Fibroblast of skin of right quadriceps (primary cell): ENCODE results near the gene RPS6KC1.
A peak's percentile ranks its signal among the peaks of the same experiment; 100 is the strongest.
"Not testable (repeated sequence)": the region's sequence is repeated elsewhere in the genome, so short reads cannot be mapped to it uniquely, and the experiment has no call there.

Source experiments
- DNase-seq: peaks from one replicate; pipeline ENCODE4 v3.0.0-alpha.2; 2013

The RPS6KC1 gene

GRCh38 chr1:213051127-213051880 is at the start of gene RPS6KC1:
Gene RPS6KC1, plus strand, starts transcription at chr1:213051241. Its CDS starts 164 bp downstream, at chr1:213051405.
- DNase-seq, result peak; percentile 82

- DNase-seq, result no peak
Measured at GRCh38 chr1:213003256-213003655, 47.8 kb upstream of the RPS6KC1 start.

DNA sequence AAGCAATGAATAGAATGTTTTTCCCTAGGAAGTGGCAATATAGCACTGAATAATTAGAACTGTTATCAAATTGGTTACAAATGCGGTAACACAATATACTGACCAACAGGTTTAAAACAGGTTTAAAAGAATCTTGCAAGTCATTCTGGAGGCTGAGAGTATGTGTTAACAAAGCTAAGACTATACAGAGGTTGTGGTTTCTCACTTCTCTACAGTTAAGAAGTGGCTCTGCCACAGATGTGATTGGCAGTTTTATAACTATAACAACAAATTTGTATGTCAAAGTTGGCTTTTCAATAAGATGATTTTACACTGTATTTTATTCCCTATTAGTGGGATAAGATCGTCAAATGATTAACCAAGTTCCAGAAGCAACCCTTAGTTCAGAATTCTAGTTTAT is 42.5 kb upstream of the RPS6KC1 start:
- DNase-seq, result no peak

GRCh38 chr1:213014642-213015041 is 36.4 kb upstream of the RPS6KC1 start:
- peak; percentile 20 for DNase-seq

GRCh38 chr1:213015099-213016050 is 35.7 kb upstream of the RPS6KC1 start, which contains the start of gene ANGEL2:
Gene ANGEL2, minus strand, starts transcription at chr1:213015867. Its CDS starts 196 bp downstream, at chr1:213015671.
- DNase-seq, result peak; percentile 97

GRCh38 chr1:213017447-213018273 is 33.4 kb upstream of the RPS6KC1 start:
- DNase-seq, result no peak

DNA sequence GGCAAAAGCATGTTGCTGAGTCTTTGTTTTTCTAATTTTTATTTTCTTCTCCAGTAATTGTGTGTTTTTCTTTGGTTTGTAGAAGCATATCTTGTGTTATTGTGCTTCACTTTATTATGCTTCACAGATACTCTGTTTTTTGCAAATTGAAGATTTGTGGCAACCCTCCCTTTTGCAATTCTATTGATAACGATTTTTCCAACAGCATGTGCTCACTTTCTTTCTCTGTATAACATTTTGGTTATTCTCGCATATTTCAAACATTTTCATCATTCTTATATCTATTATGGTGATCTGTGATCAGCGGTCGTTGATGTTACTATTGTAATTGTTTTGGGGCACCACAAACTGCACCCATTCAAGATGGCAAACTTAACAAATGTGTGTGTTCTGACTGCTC is 31.6 kb upstream of the RPS6KC1 start:
- DNase-seq, result no peak

DNA sequence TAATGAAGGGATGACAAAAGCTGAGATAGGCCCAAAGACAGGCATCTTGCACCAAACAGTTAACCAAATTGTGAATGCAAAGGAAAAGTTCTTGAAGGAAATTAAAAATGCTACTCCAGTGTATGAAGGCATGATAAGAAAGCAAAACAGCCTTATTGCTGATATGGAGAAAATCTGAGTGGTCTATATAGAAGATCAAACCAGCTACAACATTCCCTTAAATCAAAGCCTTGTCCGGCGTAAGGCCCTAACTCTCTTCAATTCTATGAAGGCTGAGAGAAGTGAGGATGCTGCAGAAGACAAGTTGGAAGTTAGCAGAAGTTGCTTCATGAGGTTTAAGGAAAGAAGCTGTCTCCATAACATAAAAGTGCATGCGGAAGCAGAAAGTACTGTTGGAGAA is 31.0 kb upstream of the RPS6KC1 start:
- DNase-seq, result no peak

GRCh38 chr1:213027024-213027423 is 24.0 kb upstream of the RPS6KC1 start:
- DNase-seq, result not testable (repeated sequence)

- no peak for DNase-seq
Measured at GRCh38 chr1:213032651-213033050, 18.4 kb upstream of the RPS6KC1 start.

DNA sequence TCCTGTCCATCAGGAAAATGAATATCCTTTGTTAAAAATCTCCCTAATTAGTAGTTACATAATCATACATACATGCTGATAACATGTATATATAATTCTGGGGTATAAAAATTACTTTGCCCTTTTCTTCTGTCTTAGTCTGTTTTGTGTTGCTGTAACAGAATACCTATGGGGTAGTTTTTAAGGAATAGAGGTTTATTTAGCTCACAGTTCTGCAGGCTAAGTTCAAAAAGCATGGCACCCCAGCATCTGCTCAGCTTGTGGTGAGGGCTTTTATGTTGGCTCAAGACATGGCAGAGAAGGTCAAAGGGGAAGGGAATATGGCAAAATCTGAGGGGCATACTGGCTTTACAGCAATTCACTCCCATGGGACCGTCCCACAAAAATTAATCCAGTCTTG is 16.3 kb upstream of the RPS6KC1 start:
- DNase-seq, result no peak

- DNase-seq, result no peak
Measured at GRCh38 chr1:213035573-213035972, 15.5 kb upstream of the RPS6KC1 start.

DNA sequence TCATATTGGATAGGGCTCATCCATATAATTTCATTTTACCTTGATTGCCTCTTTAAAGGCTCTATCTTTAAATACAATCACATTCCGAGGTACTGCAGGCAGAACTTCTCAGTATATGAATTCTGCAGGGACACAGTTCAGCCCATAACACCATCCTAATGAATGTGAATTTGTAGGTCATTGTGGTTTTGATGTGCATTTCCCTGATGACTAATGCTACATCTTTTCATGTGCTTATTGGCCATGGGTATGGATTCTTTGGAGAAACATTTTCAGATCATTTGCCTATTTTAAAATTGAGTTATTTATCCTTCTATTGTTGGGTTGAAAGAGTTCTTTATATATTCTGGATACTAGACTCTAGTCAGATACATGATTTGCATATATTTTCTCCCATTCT is 9.6 kb upstream of the RPS6KC1 start:
- DNase-seq, result peak; percentile 69

DNA sequence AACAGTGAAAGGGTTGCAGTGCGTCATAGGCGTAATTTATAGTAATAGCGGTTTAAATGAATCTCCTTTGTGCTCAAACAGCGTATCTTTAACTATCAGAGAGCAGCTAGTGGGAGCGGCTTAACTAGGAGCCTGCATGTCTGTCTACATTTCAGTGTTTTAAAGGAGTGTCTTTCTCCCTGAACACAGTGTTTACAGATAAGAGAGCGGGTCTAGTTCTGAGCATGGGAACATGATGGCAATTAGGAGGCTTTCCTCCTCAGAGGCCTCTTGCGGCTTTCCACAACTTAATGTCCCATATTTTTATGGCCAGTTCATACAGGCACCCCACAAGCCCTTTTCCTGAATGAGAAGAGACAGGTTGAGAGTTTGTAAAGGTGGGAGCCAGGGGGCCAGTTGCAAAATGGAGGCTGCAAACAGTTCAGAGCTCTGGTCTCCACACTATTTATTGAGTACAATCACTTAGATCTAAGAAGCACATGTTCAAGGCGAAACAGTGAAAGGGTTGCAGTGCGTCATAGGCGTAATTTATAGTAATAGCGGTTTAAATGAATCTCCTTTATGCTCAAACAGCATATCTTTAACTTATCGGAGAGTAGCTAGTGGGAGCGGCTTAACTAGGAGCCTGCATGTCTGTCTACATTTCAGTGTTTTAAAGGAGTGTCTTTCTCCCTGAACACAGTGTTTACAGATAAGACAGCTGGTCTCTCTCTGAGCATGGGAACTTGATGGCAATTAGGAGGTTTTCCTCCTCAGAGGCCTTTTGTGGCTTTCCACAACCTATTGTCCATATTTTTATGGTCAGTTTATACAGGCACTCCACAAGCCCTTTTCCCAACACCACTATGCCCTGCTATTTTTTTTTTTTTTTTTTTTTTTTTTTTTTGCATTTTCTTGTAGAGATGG is 5.5 kb upstream of the RPS6KC1 start:
- DNase-seq, result not testable (repeated sequence)

DNA sequence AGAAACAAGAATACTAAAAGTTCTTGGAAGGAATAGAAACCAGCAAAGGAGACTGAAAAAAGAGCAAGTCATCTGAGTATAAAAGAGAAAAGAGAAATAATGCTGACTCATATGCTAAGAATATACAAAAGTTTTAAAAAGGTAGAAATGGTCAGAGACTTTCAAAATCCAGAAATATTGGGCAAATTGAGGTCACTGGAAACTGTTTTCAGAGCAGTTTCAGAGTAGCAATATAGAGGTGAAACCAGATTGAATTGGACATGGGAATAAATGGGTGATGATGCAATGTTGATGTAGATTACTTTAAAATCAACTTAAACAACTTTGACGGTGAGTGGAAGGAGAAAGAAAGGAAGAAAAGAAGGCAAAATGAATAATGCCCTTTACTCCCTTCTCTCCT is 1.8 kb upstream of the RPS6KC1 start:
- DNase-seq, result no peak

GRCh38 chr1:213050745-213051126 is 305 bp upstream of the RPS6KC1 start:
- no peak for DNase-seq

GRCh38 chr1:213051881-213052202 is 801 bp downstream of the RPS6KC1 start:
- DNase-seq, result no peak

GRCh38 chr1:213053455-213053854 is 2.4 kb downstream of the RPS6KC1 start:
- no peak for DNase-seq

DNA sequence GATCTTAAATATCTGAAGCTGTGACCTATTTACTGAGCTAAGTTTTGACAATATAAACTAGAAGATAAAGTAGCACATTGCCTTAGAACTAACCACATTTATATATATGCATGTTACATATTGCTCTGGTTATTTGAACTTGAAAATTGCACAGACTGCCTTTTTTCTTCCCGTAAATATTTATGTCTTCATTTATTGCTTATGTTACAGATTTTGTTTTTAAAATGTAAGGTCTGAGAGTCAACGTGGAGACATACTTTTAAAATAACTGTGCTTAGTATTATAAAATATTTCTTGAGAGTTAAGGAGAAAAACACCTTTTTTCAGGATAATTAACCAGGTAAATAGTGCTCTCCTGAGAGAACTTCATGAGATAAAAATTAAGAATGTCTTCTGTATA is 3.1 kb downstream of the RPS6KC1 start:
- no peak for DNase-seq

- DNase-seq, result peak; percentile 11
Measured at GRCh38 chr1:213054733-213055591, 3.9 kb downstream of the RPS6KC1 start.

GRCh38 chr1:213055767-213056166 is 4.7 kb downstream of the RPS6KC1 start:
- no peak for DNase-seq
